ES-I3 (cell line): Measurements from ENCODE around the gene HMGCS2.

Experiments used
- H3K36me3 ChIP-seq: 2 replicates; pipeline ENCODE4 v1.6.1; 2013; ENCODE audit warnings: mild to moderate bottlenecking, low read length, control low read depth, moderate library complexity; ENCODE audit not compliant: insufficient read depth
- H3K4me1 ChIP-seq: 2 replicates; pipeline ENCODE4 v1.6.1; 2013; ENCODE audit warnings: mild to moderate bottlenecking, control low read depth, low read length; ENCODE audit not compliant: insufficient read depth
- H3K9ac ChIP-seq: 2 replicates; pipeline ENCODE4 v1.6.1; 2013; ENCODE audit warnings: low read depth, mild to moderate bottlenecking, low read length, moderate library complexity
- H3K9me3 ChIP-seq: 2 replicates; pipeline ENCODE4 v1.6.1; 2013; ENCODE audit warnings: mild to moderate bottlenecking, low read length, moderate library complexity; ENCODE audit not compliant: control insufficient read depth, insufficient read depth

HMGCS2 gene

GRCh38 chr1:119758584-119758983 lies 10.1 kb downstream of the HMGCS2 start:
- H3K36me3 ChIP-seq: no peaks in the 10 kb centered on the region
- H3K9me3 ChIP-seq: no peaks in the 10 kb centered on the region
- H3K9ac ChIP-seq: no peak overlapping the region
- H3K4me1 ChIP-seq: peaks cover 6% of the 10 kb centered on the region; the same call in 1 of the 2 replicates

- H3K4me1 ChIP-seq: peaks cover 2% of the 10 kb centered on the region; the same call in 1 of the 2 replicates
- H3K9me3 ChIP-seq: no peaks in the 10 kb centered on the region
- H3K36me3 ChIP-seq: no peaks in the 10 kb centered on the region
- no peak overlapping the region for H3K9ac ChIP-seq
Measured at GRCh38 chr1:119752592-119752991, 16.1 kb downstream of the HMGCS2 start.

DNA sequence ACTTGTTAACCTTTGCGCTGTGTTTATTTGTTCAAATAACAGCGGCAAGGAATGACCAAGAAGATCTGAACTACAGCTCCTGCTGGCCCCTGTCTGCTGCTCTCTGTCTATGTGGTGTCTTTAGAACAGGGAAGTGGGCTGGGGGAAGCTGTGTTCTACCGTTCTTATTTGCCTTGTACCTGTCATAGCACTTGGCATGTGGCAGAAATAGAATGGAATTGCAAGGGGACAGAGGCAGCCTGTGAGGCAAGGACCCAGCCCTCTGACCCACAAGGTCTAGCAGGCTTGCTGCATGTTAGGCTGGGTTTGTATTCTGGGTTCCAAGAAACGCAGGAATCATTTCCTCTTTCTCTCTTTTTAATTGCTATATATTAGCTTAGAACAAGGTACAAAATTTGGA lies 20.7 kb downstream of the HMGCS2 start:
- Histone ChIP-seq H3K9ac (no peak overlapping the region), H3K36me3 (no peaks in the 10 kb centered on the region), H3K4me1 (peaks cover 4% of the 10 kb centered on the region), H3K9me3 (no peaks in the 10 kb centered on the region)

DNA sequence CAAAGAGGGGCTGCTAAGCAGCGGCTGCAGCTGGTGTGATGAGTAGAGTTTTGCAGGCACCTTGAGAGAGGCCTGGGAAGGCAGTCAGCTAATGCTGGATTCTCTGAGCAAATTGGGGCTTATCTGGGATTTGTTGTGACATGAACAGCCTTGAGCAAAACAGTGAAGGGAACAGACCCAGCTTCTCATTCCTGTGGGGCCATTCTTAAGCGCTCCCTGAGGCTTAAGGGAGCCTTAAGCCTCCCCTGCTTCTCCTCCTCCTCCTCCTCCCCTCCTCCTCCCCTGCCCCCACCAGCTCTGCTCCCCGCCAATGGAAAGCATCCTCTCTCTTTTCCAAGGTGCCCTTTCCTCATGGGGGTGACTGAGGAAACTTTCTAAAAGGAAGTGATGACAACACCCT lies 21.3 kb downstream of the HMGCS2 start:
- Histone ChIP-seq H3K9me3 (no peaks in the 10 kb centered on the region), H3K36me3 (0 out of 2 replicates have a peak, but pooled peaks cover under 1% of the 10 kb centered on the region), H3K9ac (no peak overlapping the region), H3K4me1 (peaks cover 4% of the 10 kb centered on the region)

DNA sequence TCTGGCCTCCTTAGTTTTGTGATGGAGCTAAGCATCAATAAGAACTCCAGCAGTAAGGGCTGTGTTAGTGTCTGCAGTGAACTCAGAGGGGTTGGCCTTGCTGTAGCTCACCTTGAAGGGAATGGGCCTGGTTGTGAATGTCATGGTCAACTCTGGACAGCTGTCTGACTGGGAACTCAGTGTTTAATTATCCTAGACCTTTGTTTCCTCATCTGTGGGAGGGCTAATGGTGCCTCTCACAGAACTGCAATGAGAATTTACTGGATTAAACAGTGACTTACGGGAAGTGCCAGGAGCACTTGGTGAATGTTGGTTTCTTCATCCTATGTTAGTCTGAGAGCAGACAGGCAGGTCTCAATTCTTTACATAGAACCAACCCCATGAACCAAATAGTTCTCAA lies 23.7 kb downstream of the HMGCS2 start:
- H3K36me3 ChIP-seq: peaks cover 11% of the 10 kb centered on the region; the same call in 1 of the 2 replicates
- H3K4me1 ChIP-seq: peaks cover 4% of the 10 kb centered on the region
- no peaks in the 10 kb centered on the region for H3K9me3 ChIP-seq
- no peak overlapping the region for H3K9ac ChIP-seq

DNA sequence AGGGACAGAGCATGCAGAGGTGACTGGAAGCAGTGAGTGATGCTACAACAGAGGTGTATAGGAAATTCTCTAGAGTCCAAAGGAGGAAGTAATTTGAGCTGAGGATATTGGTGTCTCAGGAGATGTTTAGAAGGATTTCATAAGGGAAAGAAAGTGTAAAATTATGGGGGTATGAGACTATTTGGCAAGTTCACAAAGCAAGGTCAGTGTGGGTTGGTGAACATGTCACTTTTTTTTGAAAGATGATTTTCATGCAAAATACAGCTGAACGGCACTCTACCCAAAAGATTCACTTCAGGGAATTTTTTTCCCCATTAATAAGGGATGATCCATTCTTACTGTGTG lies 24.1 kb downstream of the HMGCS2 start:
- Histone ChIP-seq H3K36me3 (peaks cover 16% of the 10 kb centered on the region; the same call in 1 of the 2 replicates), H3K4me1 (peaks cover 4% of the 10 kb centered on the region), H3K9me3 (no peaks in the 10 kb centered on the region), H3K9ac (no peak overlapping the region)

GRCh38 chr1:119743776-119744597 lies 24.7 kb downstream of the HMGCS2 start:
- Histone ChIP-seq H3K36me3 (peaks cover 17% of the 10 kb centered on the region; the same call in 1 of the 2 replicates), H3K9me3 (no peaks in the 10 kb centered on the region)

GRCh38 chr1:119743308-119743707 lies 25.4 kb downstream of the HMGCS2 start:
- H3K9ac ChIP-seq: no peak overlapping the region
- peaks cover 19% of the 10 kb centered on the region; the same call in 1 of the 2 replicates for H3K36me3 ChIP-seq
- no peaks in the 10 kb centered on the region for H3K9me3 ChIP-seq
- peaks cover 4% of the 10 kb centered on the region for H3K4me1 ChIP-seq

More at GRCh38 chr1:119743776-119744597, 24.7 kb downstream of the HMGCS2 start:
- Histone ChIP-seq H3K4me1 (peaks cover 4% of the 10 kb centered on the region), H3K9ac (no peak overlapping the region)

- no peak overlapping the region for H3K9ac ChIP-seq
- H3K36me3 ChIP-seq: peaks cover 25% of the 10 kb centered on the region
Measured at GRCh38 chr1:119742677-119743076, 26.0 kb downstream of the HMGCS2 start.

GRCh38 chr1:119742202-119742601 lies 26.5 kb downstream of the HMGCS2 start:
- H3K9me3 ChIP-seq: no peaks in the 10 kb centered on the region
- peaks cover 4% of the 10 kb centered on the region for H3K4me1 ChIP-seq
- no peak overlapping the region for H3K9ac ChIP-seq
- peaks cover 28% of the 10 kb centered on the region for H3K36me3 ChIP-seq

More at GRCh38 chr1:119742677-119743076, 26.0 kb downstream of the HMGCS2 start:
- peaks cover 4% of the 10 kb centered on the region for H3K4me1 ChIP-seq
- H3K9me3 ChIP-seq: no peaks in the 10 kb centered on the region

- Histone ChIP-seq H3K9me3 (no peaks in the 10 kb centered on the region), H3K9ac (no peak overlapping the region), H3K36me3 (peaks cover 35% of the 10 kb centered on the region), H3K4me1 (no peaks in the 10 kb centered on the region)
Measured at GRCh38 chr1:119740896-119741780, 27.6 kb downstream of the HMGCS2 start.

DNA sequence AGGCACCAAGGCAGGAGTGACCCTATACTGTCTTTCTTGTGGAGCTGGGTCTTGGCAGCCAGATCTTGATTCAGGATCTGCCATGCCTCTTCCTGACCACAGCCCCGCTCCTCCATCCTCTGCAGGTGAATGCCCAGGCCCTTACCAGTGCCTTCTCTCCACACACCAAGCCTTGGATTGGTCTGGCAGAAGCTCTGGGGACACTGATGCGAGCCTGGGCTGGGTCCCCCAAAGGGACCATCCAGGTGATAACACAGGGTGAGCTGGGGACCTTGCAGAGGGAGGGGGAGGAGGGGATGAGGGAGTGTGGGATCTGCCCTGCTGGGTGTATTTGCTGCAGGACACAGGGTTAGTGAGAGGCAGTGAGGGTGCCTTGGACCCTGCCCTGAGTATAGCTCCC lies 28.4 kb downstream of the HMGCS2 start:
- no peaks in the 10 kb centered on the region for H3K4me1 ChIP-seq
- H3K36me3 ChIP-seq: peaks cover 43% of the 10 kb centered on the region
- no peak overlapping the region for H3K9ac ChIP-seq
- no peaks in the 10 kb centered on the region for H3K9me3 ChIP-seq

DNA sequence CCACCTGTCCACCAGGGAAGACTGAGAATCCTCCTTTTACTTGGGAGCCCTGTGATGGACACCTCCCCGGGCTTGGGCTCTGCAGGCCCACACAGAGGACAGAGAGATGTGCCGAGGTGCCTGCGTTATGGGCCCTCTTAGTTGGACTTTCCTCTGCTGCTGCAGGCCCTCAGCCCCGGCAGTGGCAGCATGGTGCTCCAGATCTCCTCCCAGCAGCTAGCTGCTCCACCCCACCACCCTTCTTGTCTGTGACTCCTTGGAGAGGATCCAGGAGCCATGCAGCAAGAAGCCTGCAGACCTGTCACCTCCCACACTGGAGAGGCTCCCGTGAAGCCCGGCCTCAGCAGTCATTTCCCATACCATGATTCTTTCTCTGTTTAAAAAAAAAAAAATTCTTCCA lies 29.6 kb downstream of the HMGCS2 start:
- H3K36me3 ChIP-seq: peaks cover 49% of the 10 kb centered on the region
- H3K9ac ChIP-seq: no peak overlapping the region
- no peaks in the 10 kb centered on the region for H3K4me1 ChIP-seq
- no peaks in the 10 kb centered on the region for H3K9me3 ChIP-seq

GRCh38 chr1:119738100-119738720 lies 30.5 kb downstream of the HMGCS2 start:
- Histone ChIP-seq H3K36me3 (peaks cover 56% of the 10 kb centered on the region), H3K4me1 (no peaks in the 10 kb centered on the region), H3K9ac (no peak overlapping the region), H3K9me3 (no peaks in the 10 kb centered on the region)
